Ammon's horn (tissue), 1 donor: ENCODE measurements around the gene RAB13.

ENCODE experiments used
- DNase-seq: peaks from one replicate; pipeline ENCODE4 v3.0.0-alpha.2; 2016; ENCODE audit warnings: low spot score

RAB13 gene

DNA sequence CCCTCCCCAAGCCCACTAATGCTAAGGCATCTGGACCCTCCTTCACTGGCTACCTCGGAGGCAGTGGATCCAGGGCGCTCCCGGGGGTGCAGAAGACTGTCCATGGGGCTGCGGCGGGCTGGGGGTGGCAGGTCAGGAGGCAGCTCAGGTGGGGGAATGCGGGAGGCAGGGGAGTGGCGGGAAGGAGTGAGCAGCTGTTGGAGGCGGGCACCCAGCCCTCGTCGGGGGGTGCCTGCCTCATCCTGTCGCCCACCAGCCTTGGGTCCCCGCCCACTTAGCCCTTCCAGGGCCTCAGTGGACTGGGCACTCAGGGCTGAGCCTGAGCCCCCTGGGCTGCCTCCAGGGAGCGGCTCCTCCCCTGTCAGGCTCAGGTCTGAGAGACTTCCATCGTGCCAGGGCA is 52.7 kb downstream of the RAB13 start:
- DNase-seq, result no peak

DNA sequence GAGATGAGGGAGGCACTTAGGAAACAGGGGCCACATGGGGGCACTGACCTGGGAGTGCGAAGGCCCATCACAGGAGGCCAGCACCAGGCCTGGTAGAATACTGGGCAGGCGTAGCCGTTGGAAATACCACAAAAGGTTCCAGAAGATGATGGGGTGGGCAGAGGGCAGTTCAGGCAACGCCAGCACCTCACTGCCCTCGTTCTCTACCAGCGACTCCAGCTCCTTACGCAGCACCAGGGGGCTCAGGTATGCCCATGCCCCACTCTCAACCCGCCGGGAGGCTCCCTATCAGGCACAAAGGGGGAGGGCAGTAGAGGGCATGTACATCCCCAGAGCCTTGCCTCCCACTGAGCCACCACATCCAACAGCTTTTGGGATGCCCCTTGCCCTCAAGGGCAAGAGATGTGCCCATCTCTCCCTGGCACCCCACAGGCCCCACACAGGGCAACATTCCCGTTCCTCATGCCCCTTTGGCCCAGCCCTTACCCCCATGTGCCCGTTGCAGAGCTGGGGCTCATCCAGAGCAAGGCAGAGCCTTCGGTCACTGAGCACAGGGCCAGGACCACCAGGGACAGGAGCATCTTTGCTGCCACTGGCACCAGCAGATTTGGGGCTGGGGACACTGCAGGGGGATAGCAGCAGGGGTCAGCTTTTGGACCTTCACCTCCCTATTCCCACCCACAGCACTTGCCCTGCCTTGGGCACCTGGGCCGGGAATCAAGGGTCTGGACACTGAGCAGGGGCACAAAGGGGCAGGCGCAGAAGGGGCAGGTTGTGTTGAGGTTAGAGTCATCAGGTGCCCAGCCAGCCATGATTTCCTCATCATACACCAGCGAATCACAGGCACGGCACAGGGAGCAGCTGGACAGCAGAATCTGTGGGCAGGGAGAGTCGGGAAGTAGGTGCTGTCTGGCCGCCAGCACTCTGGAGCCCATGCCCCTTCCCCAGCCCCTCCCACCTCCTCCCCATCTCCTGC is 53.7 kb downstream of the RAB13 start:
- no peak for DNase-seq
